Right cardiac atrium (tissue), 5 donors: ENCODE data around the gene NFATC2. TPM values are rescaled to one million over a fixed set of nuclear protein-coding genes. Genes with fewer than 3 reads are reported as not detected.
A peak's percentile ranks its signal among the peaks of the same experiment; 100 is the strongest.

Source experiments
- ATAC-seq, 2 donors: fragments of 200-7000 bp; cut with Tn5 transposase; one replicate each; pipeline versions ENCODE4 v1.8.0 to v1.9.1; 2020; ENCODE audit warnings: moderate library complexity in 2 of 2, mild to moderate bottlenecking in 1 of 2
- DNase-seq, 3 donors: peaks; one replicate each; pipeline ENCODE4 v3.0.0-alpha.2; 2020
- H3K27ac ChIP-seq: one replicate; pipeline ENCODE4 v1.5.1; 2013; ENCODE audit warnings: mild to moderate bottlenecking, low read length, control low read depth, moderate library complexity
- H3K27me3 ChIP-seq: one replicate; pipeline ENCODE4 v1.6.1; 2013; ENCODE audit not compliant: control insufficient read depth, insufficient read depth
- H3K4me1 ChIP-seq: one replicate; pipeline ENCODE4 v1.6.1; 2013; ENCODE audit warnings: low read length; ENCODE audit not compliant: control insufficient read depth, insufficient read depth
- H3K4me3 ChIP-seq: one replicate; pipeline ENCODE4 v1.5.1; 2013; ENCODE audit warnings: low read length, control low read depth
- H3K9me3 ChIP-seq: one replicate; pipeline ENCODE4 v1.6.1; 2013; ENCODE audit warnings: low read length; ENCODE audit not compliant: control insufficient read depth
- WGBS: extraction: QIAGEN DNeasy Blood & Tissue Kit; methylation state at CpG from one replicate; pipeline ENCODE4 v1.1.7; 2013; 5-methylcytosine and 5-hydroxymethylcytosine counted together
- intact Hi-C, 4 donors: fragments of 100-400 bp; cut with DNase I; formaldehyde crosslinking; loops; one replicate each; pipeline versions ENCODE4 v1.11.0 to v1.14.0; 2022 to 2023
- polyA plus RNA-seq: library from polyadenylated mRNA; stranded (reverse); fragments of 200-250 nt; gene quantifications from one replicate; pipeline ENCODE4 v1.2.3, GENCODE V29; 2013
- total RNA-seq, 4 donors: library from RNA; stranded (reverse); fragmentation: NEBNext Ultra II Directional; extraction: Animal tissue kit (Norgen Biotek cat#: 25700); gene quantifications; one replicate each; pipeline ENCODE4 v1.2.1, GENCODE V29; 2021
- donor health status: healthy with polysubstance abuse.
- donor health status: DM: no; HTN: yes; CAD: no.
- donor health status: DM: no; HTN: no; CAD: no.
- donor health status: DM: no; HTN: yes; CAD: no; lungs with severe emphysema.
- donor health status: DM: yes; HTN: yes; CAD: no.

The NFATC2 gene
- total and polyA plus RNA-seq, 5 donors, result 2.8 to 13.3 (median 8.2) TPM

DNA sequence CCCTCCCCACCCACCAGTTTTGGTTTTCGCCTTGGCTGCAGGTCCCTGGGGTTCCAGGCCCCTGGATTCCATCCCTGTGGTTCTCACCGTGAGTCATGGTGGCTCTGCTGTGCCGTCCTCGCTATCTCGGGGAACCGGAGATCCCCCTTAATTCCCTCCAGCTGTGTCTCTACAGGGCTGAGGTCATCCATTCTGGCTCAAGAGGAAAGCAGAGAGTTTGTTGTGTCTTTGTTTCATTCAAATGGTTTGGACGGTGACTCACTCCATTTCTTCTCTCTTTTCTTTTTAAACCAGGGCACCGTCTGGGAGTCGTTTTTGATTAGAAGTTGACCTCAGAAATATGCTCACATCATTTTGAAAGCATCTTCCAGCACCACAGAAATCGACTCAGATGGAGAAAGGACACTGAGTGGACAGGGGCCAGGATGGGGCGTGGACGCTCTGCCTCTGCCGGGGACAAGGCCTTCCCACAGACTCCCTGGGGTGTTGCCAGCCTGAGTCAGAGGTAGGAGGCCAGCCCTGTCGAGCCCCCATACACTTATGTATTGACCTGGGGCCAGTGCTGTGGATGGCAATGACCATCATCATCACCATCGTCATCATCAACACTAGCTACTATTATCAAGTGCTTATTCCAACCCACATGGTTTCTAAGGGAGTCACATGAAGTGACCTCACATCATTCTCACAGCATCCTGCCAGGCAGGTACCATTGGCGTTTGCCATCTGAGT lies 176.2 kb downstream of the NFATC2 start:
- H3K27me3 ChIP-seq, result no peaks in the 10 kb centered on the region
- peak overlapping the region; percentile 39 for H3K27ac ChIP-seq
- no peaks in the 10 kb centered on the region for H3K4me1 ChIP-seq
- no peak overlapping the region for H3K4me3 ChIP-seq
- peak; percentile 88 to 95 (median 89) for DNase-seq
- no peaks in the 10 kb centered on the region for H3K9me3 ChIP-seq
- intact Hi-C loops, result no loop called here
- WGBS, result 44% methylated on average over 16 of the region's 16 CpGs
- ATAC-seq, result peak; percentile 74 to 89

DNA sequence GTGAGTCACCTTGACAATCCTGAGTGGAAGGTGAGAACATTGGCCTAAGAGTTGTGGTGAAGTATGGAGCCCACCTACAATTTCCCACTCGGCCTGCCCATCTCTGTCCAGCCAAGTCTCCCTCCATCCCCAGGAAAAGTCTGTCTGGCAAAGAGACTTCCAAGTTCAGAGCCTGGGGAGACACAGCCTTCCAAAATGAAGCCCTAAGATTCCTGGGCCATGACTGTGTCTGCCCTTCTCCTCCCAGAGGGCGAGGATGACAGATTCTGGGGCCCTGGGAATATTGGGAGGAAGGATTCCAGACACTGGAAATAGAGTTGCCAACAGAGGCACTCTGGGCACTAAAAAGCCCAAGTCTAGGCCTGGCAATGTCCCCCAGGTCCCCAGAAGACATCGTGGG lies 176.8 kb downstream of the NFATC2 start:
- Histone ChIP-seq H3K27ac (peak overlapping the region; percentile 20), H3K27me3 (no peaks in the 10 kb centered on the region), H3K4me1 (no peaks in the 10 kb centered on the region), H3K4me3 (no peak overlapping the region), H3K9me3 (no peaks in the 10 kb centered on the region)
- 73% methylated on average over 3 of the region's 3 CpGs for WGBS
- ATAC-seq, result peak; percentile 7 to 58
- intact Hi-C loops, result no loop called here
- no peak for DNase-seq

DNA sequence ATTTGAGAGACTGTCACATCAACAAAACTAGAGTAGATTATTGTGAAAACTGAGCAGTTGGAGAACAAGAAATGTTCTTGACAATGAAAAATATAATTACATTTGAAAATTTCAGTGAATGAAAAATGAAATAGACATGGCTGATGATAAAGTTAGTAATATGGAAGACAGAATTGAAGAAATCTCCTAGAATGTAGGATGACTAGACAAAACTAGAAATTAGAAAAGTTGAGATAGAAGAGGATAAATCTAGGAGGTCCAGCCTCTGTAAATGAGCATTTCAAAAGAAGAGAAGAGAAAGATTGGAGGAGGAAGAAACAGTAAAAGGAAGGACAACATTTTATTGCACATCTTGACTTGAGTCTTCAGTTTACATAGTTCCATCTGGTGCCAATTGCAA lies 178.7 kb downstream of the NFATC2 start:
- ATAC-seq, result no peak
- H3K27me3 ChIP-seq, result no peaks in the 10 kb centered on the region
- H3K4me3 ChIP-seq, result no peak overlapping the region
- intact Hi-C loops, result no loop called here
- no peak overlapping the region for H3K27ac ChIP-seq
- no peaks in the 10 kb centered on the region for H3K9me3 ChIP-seq
- H3K4me1 ChIP-seq, result no peaks in the 10 kb centered on the region
- no peak for DNase-seq

DNA sequence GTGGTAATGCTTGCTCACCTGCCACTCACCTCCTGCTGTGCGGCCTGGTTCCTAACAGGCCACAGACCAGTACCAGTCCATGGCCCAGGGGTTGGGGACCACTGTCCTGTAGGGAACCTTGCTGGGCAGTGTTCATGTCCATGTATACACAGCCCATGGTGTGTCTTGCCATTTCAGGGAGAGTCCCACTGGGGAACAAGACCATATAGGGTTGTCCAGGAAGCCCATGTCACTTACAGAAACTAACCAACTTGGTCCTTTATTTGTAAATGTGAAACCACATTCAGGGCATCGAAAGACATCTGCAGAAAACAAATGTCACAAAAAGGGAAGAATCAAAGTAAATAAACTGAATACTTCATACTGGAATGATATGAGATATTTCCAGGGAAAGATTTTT lies 179.1 kb downstream of the NFATC2 start:
- WGBS, result 72% methylated on average over 2 of the region's 2 CpGs
- intact Hi-C loops, result no loop called here

DNA sequence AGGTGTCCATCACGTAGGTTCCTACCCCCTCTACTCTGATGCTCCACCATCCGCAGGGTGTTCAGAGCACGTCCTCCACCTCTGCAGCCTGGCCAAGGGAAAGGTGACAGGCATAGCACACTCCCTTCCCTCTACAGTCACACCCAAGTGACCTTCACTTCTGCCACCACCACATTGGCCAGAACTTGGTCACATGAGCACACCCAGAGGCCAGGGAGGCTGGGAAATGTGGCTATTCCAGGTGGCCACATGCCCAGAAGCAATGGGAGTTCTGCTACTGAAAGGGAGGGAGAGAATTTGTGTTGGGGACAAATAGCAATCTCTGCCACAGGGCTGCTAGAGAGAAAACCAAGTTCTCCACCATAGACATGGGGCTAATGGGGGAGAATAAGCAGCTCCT lies 180.3 kb downstream of the NFATC2 start:
- Histone ChIP-seq H3K4me1 (no peaks in the 10 kb centered on the region), H3K27ac (no peak overlapping the region), H3K4me3 (no peak overlapping the region), H3K27me3 (no peaks in the 10 kb centered on the region), H3K9me3 (no peaks in the 10 kb centered on the region)
- DNase-seq, result peak in 1 of 3 donors; percentile 1
- 95% methylated on average over 3 of the region's 3 CpGs for WGBS
- no peak for ATAC-seq
- intact Hi-C loops, result no loop called here

More for the DNA sequence above, 179.1 kb downstream of the NFATC2 start:
- Histone ChIP-seq H3K4me1 (no peaks in the 10 kb centered on the region), H3K4me3 (no peak overlapping the region), H3K9me3 (no peaks in the 10 kb centered on the region), H3K27ac (no peak overlapping the region), H3K27me3 (no peaks in the 10 kb centered on the region)
- ATAC-seq (no peak), DNase-seq (peak in 1 of 3 donors; percentile 30)

DNA sequence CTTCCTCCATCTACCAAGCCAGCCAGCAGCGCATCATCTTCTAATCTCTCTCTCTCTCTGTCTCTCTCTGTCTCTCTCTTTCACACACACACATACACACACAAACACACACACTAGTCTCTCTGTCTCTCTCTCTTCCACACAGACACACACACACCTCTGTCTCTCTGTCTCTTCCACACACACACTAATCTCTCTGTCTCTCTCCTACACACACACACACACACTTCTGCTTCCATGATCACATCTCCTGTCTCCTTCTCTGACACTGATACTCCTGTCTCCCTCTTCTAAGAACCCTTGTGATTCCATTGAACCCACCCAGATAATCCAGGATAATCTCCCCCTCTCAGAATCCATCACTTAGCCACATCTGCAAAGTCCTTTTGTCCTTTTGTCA lies 181.3 kb downstream of the NFATC2 start:
- intact Hi-C loops, result no loop called here
- Histone ChIP-seq H3K4me3 (no peak overlapping the region), H3K27me3 (no peaks in the 10 kb centered on the region), H3K4me1 (no peaks in the 10 kb centered on the region), H3K9me3 (no peaks in the 10 kb centered on the region), H3K27ac (no peak overlapping the region)
- ATAC-seq (no peak), DNase-seq (no peak)
- 84% methylated on average over 1 of the region's 1 CpG for WGBS

DNA sequence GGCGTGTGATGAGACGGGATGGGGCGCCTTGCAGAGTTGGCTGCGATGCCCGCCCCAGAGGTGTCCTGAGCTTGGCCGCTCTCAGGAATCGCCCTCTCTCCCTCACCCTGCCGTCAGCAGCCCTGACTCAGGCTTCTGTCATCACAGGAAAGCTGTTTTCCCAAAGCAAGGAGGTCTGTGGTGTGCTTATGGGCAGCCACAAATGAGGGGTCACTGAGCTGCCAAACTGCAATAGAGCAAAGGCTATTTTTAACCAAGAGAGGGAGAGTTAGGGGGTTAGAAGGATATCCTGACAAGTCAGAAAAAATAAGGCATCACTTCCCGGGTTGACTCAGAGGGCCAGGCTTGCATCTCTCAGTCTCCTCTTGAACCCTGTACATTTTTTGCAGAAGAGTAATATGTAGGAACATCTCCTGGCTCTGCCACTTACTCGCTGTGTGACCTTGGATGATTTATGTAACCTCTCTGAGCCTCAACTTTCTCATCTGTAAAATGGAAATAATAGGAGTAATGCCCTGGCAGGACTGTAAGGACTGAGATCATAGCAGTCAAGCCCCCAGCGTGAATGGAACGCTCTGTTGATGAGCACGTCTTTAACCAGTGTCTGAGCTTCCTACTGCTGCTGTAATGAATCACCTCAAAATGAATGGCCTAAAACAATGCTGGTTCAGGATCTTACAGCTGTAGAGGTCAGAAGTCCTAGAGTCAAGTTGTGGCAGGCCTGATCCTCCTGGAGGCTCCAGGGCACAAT lies 181.9 kb downstream of the NFATC2 start:
- intact Hi-C loops, result no loop called here
- H3K4me1 ChIP-seq, result no peaks in the 10 kb centered on the region
- ATAC-seq, result peak; percentile 51 to 69
- no peak overlapping the region for H3K27ac ChIP-seq
- no peak overlapping the region for H3K4me3 ChIP-seq
- no peaks in the 10 kb centered on the region for H3K9me3 ChIP-seq
- H3K27me3 ChIP-seq, result no peaks in the 10 kb centered on the region
- peak in 1 of 3 donors; percentile 44 for DNase-seq
- 50% methylated on average over 13 of the region's 13 CpGs for WGBS

DNA sequence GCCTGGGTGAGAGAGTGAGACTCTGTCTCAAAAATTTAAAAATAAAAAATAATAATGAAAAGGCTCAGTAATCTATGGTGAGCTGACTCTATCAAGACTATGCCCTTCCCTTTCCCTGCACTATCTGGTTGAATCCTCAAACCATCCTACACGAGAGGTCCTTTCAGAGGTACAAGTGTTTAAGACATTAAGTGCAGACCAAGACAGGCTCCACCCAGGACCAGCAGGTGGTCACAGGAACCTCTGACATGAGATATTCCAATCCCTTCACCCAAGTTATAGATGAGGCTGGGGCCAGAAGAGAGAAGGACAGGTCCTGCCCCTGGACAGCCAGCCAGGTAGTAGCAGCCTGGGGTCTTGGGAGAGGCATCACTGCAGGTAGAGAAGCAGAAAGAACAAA lies 182.6 kb downstream of the NFATC2 start:
- intact Hi-C loops, result no loop called here
- no peak overlapping the region for H3K27ac ChIP-seq
- 62% methylated on average over 1 of the region's 1 CpG for WGBS

DNA sequence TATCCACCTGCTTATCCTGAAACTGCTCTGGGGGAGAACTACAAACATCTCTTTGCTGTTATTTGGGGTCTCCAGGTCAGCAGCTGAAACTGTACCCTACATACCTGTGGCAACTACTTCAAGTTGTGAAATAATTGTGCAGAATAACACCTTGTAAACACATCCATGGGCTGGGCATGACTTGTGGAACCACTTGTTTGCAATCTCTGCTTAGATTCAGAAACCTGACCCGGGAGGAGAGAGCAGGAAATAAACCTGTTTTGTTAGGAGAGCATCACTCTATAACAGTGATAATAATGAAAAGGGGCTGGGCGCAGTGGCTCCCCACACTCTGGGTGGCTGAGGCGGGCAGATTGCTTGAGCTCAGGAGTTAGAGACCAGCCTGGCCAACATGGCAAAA lies 183.1 kb downstream of the NFATC2 start:
- intact Hi-C loops, result no loop called here
- H3K27me3 ChIP-seq, result no peaks in the 10 kb centered on the region
- no peaks in the 10 kb centered on the region for H3K9me3 ChIP-seq
- DNase-seq (peak in 1 of 3 donors; percentile 5), ATAC-seq (no peak)
- 87% methylated on average over 3 of the region's 3 CpGs for WGBS
- no peak overlapping the region for H3K4me3 ChIP-seq
- no peaks in the 10 kb centered on the region for H3K4me1 ChIP-seq
- H3K27ac ChIP-seq, result no peak overlapping the region

More for the DNA sequence above, 182.6 kb downstream of the NFATC2 start:
- no peak for DNase-seq
- Histone ChIP-seq H3K27me3 (no peaks in the 10 kb centered on the region), H3K4me1 (no peaks in the 10 kb centered on the region), H3K4me3 (no peak overlapping the region), H3K9me3 (no peaks in the 10 kb centered on the region)
- ATAC-seq, result no peak

DNA sequence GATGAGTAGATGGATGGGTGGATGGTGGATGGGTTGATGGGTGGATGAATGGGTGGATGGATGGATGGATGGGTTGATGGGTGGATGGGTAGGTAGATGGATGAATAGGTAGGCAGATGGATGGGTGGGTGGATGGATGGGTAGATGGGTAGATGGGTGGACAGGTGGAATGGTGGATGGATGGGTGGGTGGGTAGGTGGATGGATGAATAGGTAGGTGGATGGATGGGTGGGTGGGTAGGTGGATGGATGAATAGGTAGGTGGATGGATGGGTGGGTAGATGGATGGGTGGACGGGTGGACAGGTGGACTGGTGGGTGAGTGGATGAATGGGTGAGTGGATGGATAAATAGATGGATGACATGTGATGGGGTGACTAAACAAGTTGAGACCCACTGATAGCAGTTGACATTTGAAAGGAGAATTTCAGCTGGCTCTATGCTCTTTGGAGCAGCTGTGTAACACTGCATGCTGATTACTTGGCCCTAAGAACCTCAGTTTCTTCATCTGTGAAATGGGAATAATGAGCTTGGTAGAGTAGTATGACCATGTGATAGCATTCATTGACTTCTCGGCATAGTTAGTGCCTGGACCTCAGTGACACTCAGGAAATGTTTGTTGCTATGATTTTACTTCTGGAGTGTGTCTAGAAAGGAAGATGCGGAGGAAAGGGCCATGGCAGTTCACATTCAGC lies 184.3 kb downstream of the NFATC2 start:
- no peak for ATAC-seq
- DNase-seq, result no peak
- Histone ChIP-seq H3K9me3 (no peaks in the 10 kb centered on the region), H3K4me1 (no peaks in the 10 kb centered on the region), H3K4me3 (no peak overlapping the region), H3K27ac (no peak overlapping the region), H3K27me3 (no peaks in the 10 kb centered on the region)
- intact Hi-C loops, result no loop called here
- WGBS, result 89% methylated on average over 3 of the region's 3 CpGs

DNA sequence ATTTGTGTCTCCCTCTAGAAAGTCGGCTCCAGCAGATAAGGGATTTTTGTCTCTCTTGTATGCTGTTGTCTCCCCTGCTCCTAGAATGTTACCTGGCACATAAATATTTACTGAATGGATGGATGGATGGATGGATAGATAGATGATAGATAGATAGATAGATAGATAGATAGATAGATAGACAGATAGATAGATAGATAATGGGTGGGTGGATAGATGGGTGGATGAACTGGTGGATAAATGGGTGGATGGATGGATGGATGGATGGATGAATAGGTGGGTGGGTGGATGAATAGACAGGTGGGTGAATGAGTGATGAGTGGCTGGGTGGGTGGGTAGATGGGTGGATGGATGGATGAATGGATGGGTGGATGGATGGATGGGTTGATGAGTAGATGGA lies 185.0 kb downstream of the NFATC2 start:
- Histone ChIP-seq H3K4me3 (no peak overlapping the region), H3K4me1 (no peaks in the 10 kb centered on the region), H3K9me3 (no peaks in the 10 kb centered on the region), H3K27me3 (no peaks in the 10 kb centered on the region), H3K27ac (no peak overlapping the region)
- intact Hi-C loops, result no loop called here
- WGBS, result 60% methylated on average over 1 of the region's 1 CpG
- no peak for ATAC-seq
- DNase-seq, result no peak
